Stimulated activated CD4-positive, alpha-beta T cell treated with anti-CD3 and anti-CD28 coated beads, Interleukin-2, amount 100 ng/mL, for 4 hours (primary cell): ENCODE results near the gene RASL12.
"Not testable (repeated sequence)": the region's sequence is repeated elsewhere in the genome, so short reads cannot be mapped to it uniquely, and the experiment has no call there.

Experiments used
- DNase-seq: peaks from one replicate; pipeline ENCODE4 v3.0.0-alpha.2; 2020; ENCODE audit warnings: low read depth

The RASL12 gene

GRCh38 chr15:65028338-65028737 lies 39.5 kb downstream of the RASL12 start:
- DNase-seq = no peak

- no peak for DNase-seq
Observed at GRCh38 chr15:65027593-65027992, 40.2 kb downstream of the RASL12 start.

GRCh38 chr15:65026756-65027155 lies 41.0 kb downstream of the RASL12 start:
- DNase-seq = no peak

GRCh38 chr15:65021488-65021887 lies 46.3 kb downstream of the RASL12 start:
- DNase-seq = no peak

GRCh38 chr15:65020419-65020818 lies 47.4 kb downstream of the RASL12 start:
- DNase-seq = no peak

- not testable (repeated sequence) for DNase-seq
Observed at GRCh38 chr15:65011198-65011597, 56.6 kb downstream of the RASL12 start.

GRCh38 chr15:65008983-65009382 lies 58.8 kb downstream of the RASL12 start:
- no peak for DNase-seq

GRCh38 chr15:65006876-65007275 lies 60.9 kb downstream of the RASL12 start:
- no peak for DNase-seq

GRCh38 chr15:65004993-65005392 lies 62.8 kb downstream of the RASL12 start:
- no peak for DNase-seq
